ENCODE data around the gene HRG.

HRG gene

GRCh38 chr3:186637686-186638085 is 28.1 kb upstream of the HRG start:
- no peak overlapping the region for H3K27ac ChIP-seq
- H3K9ac ChIP-seq: no peak overlapping the region
- H3K9me3 ChIP-seq (replicated peaks in 1 of 11): peaks cover 0 to 9% (median 5%) of the 10 kb centered on the region in 11 experiments; a peak in 9 of 22 replicates
- H3K36me3 ChIP-seq: no peaks in the 10 kb centered on the region
- TF ChIP-seq Cebpa-rat (IDR thresholded peaks at IDR 0.05): no peak
- H3K4me3 ChIP-seq: no peak overlapping the region
- H3K27me3 ChIP-seq: no peaks in the 10 kb centered on the region
- peaks cover 0 to 5% (median 0%) of the 10 kb centered on the region in 10 experiments; a peak in 3 of 20 replicates for H3K4me1 ChIP-seq
- no peaks in the 10 kb centered on the region for H4K20me1 ChIP-seq
- H3K4me2 ChIP-seq: no peak overlapping the region

- H3K4me3 ChIP-seq: no peak overlapping the region
- H3K27ac ChIP-seq: no peak overlapping the region
- no peaks in the 10 kb centered on the region for H4K20me1 ChIP-seq
- H3K4me2 ChIP-seq: no peak overlapping the region
- H3K36me3 ChIP-seq: no peaks in the 10 kb centered on the region
- H3K27me3 ChIP-seq: no peaks in the 10 kb centered on the region
- H3K4me1 ChIP-seq: peaks cover 0 to 5% (median 0%) of the 10 kb centered on the region in 10 experiments; a peak in 3 of 20 replicates
- TF ChIP-seq Cebpa-rat (IDR thresholded peaks at IDR 0.05): no peak
- H3K9ac ChIP-seq: no peak overlapping the region
- H3K9me3 ChIP-seq (replicated peaks in 1 of 11): peaks cover 0 to 9% (median 5%) of the 10 kb centered on the region in 11 experiments; a peak in 9 of 22 replicates
Observed at GRCh38 chr3:186638259-186638658, 27.6 kb upstream of the HRG start.

DNA sequence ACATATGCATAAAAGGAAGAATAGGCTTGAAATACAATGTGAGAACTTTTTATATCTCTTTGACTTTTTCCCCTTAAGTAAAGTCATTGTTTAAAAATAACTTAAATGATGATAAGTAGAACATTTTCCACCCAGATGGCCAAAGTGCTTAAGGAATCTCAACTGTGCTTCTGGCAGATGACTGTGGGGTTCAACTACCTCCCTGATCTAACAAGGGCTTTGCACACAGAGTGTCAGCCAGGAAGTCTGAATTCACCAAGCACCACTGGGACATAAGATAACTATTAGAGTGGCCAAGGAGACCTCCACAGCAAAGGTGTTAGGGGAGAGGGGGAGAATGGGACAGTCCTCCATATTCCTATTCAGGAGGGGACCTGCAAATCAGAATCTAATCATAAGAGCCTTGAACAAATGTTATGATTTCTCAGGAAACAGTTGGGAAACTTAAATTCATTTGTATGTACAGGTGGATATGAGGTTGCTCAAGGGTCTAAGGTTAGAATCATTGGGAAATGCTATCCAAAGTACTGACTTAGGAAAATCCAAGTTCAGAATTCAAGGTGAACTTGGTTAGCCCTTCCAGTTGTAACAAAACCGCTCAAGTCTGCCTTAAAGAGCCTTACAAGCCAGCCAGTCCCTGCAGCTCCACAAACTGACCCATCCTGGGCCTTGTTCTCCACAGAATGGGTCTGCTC is 25.9 kb upstream of the HRG start, which contains the start of gene FETUB:
Gene FETUB (plus strand): TSS at position 622 of the 695 bp plus-strand sequence. CDS start 62 bp downstream, at position 684.
- Histone ChIP-seq H3K9ac (no peak within 1 kb of the TSS), H3K4me2 (no peak within 1 kb of the TSS), H3K27me3 (no peaks in the 10 kb centered on the region), H3K9me3 (replicated peaks in 1 of 11) (peaks cover 0 to 9% (median 5%) of the 10 kb centered on the region in 11 experiments; a peak in 9 of 22 replicates), H3K27ac (no peak within 1 kb of the TSS), H4K20me1 (no peaks in the 10 kb centered on the region), H3K4me1 (peaks cover 0 to 5% (median 0%) of the 10 kb centered on the region in 10 experiments; a peak in 3 of 20 replicates), H3K36me3 (no peaks in the 10 kb centered on the region), H3K4me3 (no peak within 1 kb of the TSS)
- TF ChIP-seq Cebpa-rat (IDR thresholded peaks at IDR 0.05): no peak

GRCh38 chr3:186640473-186640818 is 25.4 kb upstream of the HRG start:
- no peak overlapping the region for H3K27ac ChIP-seq
- H3K4me3 ChIP-seq: no peak overlapping the region
- no peak overlapping the region for H3K9ac ChIP-seq
- H3K9me3 ChIP-seq (replicated peaks in 1 of 11): peaks cover 0 to 9% (median 5%) of the 10 kb centered on the region in 11 experiments; a peak in 9 of 22 replicates
- no peaks in the 10 kb centered on the region for H3K27me3 ChIP-seq
- no peak overlapping the region for H3K4me2 ChIP-seq
- no peaks in the 10 kb centered on the region for H3K36me3 ChIP-seq
- TF ChIP-seq Cebpa-rat (IDR thresholded peaks at IDR 0.05): no peak
- peaks cover 0 to 5% (median 0%) of the 10 kb centered on the region in 10 experiments; a peak in 3 of 20 replicates for H3K4me1 ChIP-seq
- no peaks in the 10 kb centered on the region for H4K20me1 ChIP-seq

DNA sequence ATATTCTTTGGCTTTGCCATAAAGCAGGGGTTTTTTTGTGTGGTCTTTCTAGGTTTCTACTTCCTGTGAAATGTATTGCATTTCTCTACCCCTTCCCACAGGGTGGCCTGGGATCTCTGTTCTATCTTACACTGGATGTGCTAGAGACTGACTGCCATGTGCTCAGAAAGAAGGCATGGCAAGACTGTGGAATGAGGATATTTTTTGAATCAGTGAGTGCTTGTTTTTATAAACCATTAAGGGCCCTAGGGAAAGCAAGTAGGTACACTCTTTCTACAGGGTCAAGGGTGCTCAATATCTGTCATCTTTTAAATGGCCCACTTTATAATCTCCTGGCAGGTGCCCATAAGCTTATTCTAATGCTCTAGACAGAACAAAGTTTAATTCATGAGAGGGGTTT is 24.9 kb upstream of the HRG start:
- H3K36me3 ChIP-seq: no peaks in the 10 kb centered on the region

DNA sequence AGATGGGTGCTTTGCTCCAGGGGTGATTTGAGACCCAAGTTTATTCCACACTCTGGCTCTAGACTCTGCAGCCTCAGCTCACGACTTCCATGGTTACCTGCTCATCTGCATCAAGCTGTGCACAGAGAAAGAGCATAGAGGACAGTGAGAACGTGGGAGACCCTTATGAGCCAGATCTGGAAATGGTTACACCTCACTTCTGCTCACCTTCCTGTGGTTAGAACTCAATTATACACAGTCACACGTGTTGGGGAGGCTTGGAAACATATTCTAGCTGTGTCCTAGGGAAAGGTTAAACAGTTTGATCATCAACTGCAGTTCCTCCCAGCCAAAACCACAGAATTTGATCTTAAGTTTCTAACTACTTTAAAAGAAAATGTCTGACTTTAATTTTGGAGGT is 23.8 kb upstream of the HRG start:
- Histone ChIP-seq H4K20me1 (no peaks in the 10 kb centered on the region), H3K4me1 (peaks cover 0 to 5% (median 0%) of the 10 kb centered on the region in 10 experiments; a peak in 3 of 20 replicates), H3K9me3 (replicated peaks in 1 of 11) (peaks cover 0 to 9% (median 5%) of the 10 kb centered on the region in 11 experiments; a peak in 9 of 22 replicates), H3K9ac (no peak overlapping the region), H3K36me3 (no peaks in the 10 kb centered on the region), H3K27ac (no peak overlapping the region), H3K27me3 (no peaks in the 10 kb centered on the region), H3K4me2 (0 out of 22 replicates have a peak overlapping the region, but pooled peaks of 1 of the 11 experiments have one; percentile 7), H3K4me3 (no peak overlapping the region)
- TF ChIP-seq Cebpa-rat (IDR thresholded peaks at IDR 0.05): no peak

More for the DNA sequence above, 24.9 kb upstream of the HRG start:
- no peaks in the 10 kb centered on the region for H3K27me3 ChIP-seq
- H3K27ac ChIP-seq: no peak overlapping the region
- H3K9me3 ChIP-seq (replicated peaks in 1 of 11): peaks cover 0 to 9% (median 5%) of the 10 kb centered on the region in 11 experiments; a peak in 9 of 22 replicates
- H3K4me1 ChIP-seq: peaks cover 0 to 5% (median 0%) of the 10 kb centered on the region in 10 experiments; a peak in 3 of 20 replicates
- TF ChIP-seq Cebpa-rat (IDR thresholded peaks at IDR 0.05): no peak
- H3K4me3 ChIP-seq: no peak overlapping the region
- no peak overlapping the region for H3K9ac ChIP-seq
- no peaks in the 10 kb centered on the region for H4K20me1 ChIP-seq
- H3K4me2 ChIP-seq: no peak overlapping the region

DNA sequence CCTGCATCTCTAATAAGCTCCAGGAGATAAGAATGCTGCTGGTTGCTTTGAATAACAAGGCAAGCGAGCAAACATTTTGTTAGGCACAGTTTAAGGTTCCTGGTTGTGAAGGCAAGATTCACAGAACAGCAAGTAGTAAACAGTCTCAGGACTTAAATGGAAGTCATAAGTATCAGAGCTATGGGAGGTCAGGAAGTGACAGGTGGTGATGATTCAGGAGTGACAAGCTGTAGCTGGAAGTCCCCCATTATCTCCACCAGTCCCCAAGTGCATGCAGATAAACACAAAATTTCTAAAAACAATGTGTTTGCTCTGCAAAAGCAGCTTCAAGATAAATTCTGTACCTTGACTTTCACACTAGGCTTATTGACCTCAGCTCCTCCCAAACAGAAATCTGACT is 22.3 kb upstream of the HRG start:
- no peaks in the 10 kb centered on the region for H3K27me3 ChIP-seq
- no peaks in the 10 kb centered on the region for H3K36me3 ChIP-seq
- H3K4me2 ChIP-seq: no peak overlapping the region
- H3K4me3 ChIP-seq: no peak overlapping the region
- no peaks in the 10 kb centered on the region for H4K20me1 ChIP-seq
- H3K9ac ChIP-seq: no peak overlapping the region
- TF ChIP-seq Cebpa-rat (IDR thresholded peaks at IDR 0.05): no peak
- peaks cover 0 to 5% (median 0%) of the 10 kb centered on the region in 10 experiments; a peak in 3 of 20 replicates for H3K4me1 ChIP-seq
- H3K9me3 ChIP-seq (replicated peaks in 1 of 11): peaks cover 0 to 9% (median 5%) of the 10 kb centered on the region in 11 experiments; a peak in 9 of 22 replicates
- no peak overlapping the region for H3K27ac ChIP-seq

DNA sequence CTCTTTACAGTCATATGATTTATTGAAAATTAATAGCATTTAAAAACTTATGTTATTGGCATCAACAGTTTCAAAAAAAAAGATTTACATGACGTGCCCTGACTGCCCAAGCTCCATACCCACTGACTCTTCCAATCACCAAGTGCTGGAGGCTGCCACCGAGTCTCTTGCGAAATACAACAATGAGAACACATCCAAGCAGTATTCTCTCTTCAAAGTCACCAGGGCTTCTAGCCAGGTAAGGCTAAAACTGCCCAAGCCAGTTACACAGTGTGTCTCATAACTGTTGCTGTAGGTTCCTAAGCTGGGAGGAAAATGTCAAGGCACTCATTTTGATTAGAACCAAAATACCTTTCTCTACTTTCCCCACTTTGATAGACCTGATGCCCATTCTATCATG is 21.1 kb upstream of the HRG start:
- Histone ChIP-seq H3K27ac (no peak overlapping the region), H3K4me1 (peaks cover 0 to 5% (median 0%) of the 10 kb centered on the region in 10 experiments; a peak in 3 of 20 replicates), H3K9me3 (replicated peaks in 1 of 11) (peaks cover 0 to 2% (median 0%) of the 10 kb centered on the region in 11 experiments; a peak in 2 of 22 replicates), H3K4me3 (no peak overlapping the region), H4K20me1 (no peaks in the 10 kb centered on the region), H3K36me3 (no peaks in the 10 kb centered on the region), H3K4me2 (no peak overlapping the region), H3K27me3 (no peaks in the 10 kb centered on the region), H3K9ac (no peak overlapping the region)
- peak in 4 of 11 experiments; percentile 15 to 67 (median 22); a peak in 1 of 22 replicates for TF ChIP-seq Cebpa-rat (IDR thresholded peaks at IDR 0.05)

DNA sequence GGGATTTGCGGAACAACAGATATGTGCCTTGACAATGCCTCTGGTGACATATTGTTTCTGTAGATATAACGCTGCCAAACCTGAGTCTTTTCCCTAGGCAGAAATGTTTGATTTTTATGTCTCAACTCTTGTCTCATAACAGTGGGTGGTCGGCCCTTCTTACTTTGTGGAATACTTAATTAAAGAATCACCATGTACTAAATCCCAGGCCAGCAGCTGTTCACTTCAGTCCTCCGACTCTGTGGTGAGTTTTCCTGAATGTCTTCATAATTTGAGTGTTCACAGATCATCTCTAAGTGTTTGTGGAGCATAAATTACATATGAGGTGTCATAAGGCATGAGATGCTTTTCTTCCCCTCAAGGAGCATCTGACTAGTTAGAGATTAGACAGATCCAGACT is 19.7 kb upstream of the HRG start:
- Histone ChIP-seq H3K27me3 (no peaks in the 10 kb centered on the region), H3K4me2 (no peak overlapping the region), H3K9ac (no peak overlapping the region), H3K27ac (no peak overlapping the region), H3K4me1 (peaks cover 0 to 5% (median 0%) of the 10 kb centered on the region in 10 experiments; a peak in 3 of 20 replicates), H3K36me3 (no peaks in the 10 kb centered on the region), H4K20me1 (no peaks in the 10 kb centered on the region), H3K4me3 (no peak overlapping the region), H3K9me3 (replicated peaks in 1 of 11) (no peaks in the 10 kb centered on the region)
- TF ChIP-seq Cebpa-rat (IDR thresholded peaks at IDR 0.05): no peak
